GM20000 (cell line): Measurements from ENCODE around the gene FBXL13.

ENCODE experiments used
- DNase-seq: peaks from one replicate; pipeline ENCODE4 v3.0.0; 2012; ENCODE audit warnings: low spot score
- CTCF ChIP-seq: IDR thresholded peaks from 2 replicates; pipeline ENCODE4 v1.5.1; 2012; ENCODE audit warnings: mild to moderate bottlenecking, control low read depth; ENCODE audit errors: extremely low read depth, missing control alignments

The FBXL13 gene

GRCh38 chr7:103077318-103077717, 2.7 kb upstream of the FBXL13 start:
- no peak for DNase-seq
- TF ChIP-seq CTCF = no peak

- DNase-seq = no peak
- TF ChIP-seq CTCF = no peak
Observed at GRCh38 chr7:103076764-103077163, 2.2 kb upstream of the FBXL13 start.

- TF ChIP-seq CTCF = no peak
- DNase-seq = peak; percentile 87
Observed at GRCh38 chr7:103075337-103075918, 832 bp upstream of the FBXL13 start.

- peak; percentile 17 for DNase-seq
- no peak for TF ChIP-seq CTCF
Observed at GRCh38 chr7:103073989-103074518, 542 bp downstream of the FBXL13 start.

- TF ChIP-seq CTCF = no peak
- no peak for DNase-seq
Observed at GRCh38 chr7:103071000-103071399, 3.6 kb downstream of the FBXL13 start.

GRCh38 chr7:103068414-103069403, 5.9 kb downstream of the FBXL13 start:
- no peak for TF ChIP-seq CTCF
- DNase-seq = no peak

GRCh38 chr7:103065667-103066066, 8.9 kb downstream of the FBXL13 start:
- peak; percentile 32 for DNase-seq
- TF ChIP-seq CTCF = peak; percentile 32
